Jurkat, Clone E6-1 (cell line): ENCODE data around the gene ARSD.

Experiments used
- DNase-seq: peaks from one replicate; pipeline ENCODE4 v3.0.0-alpha.2; 2011; ENCODE audit warnings: low read depth, low spot score
- H3K4me3 ChIP-seq: 2 replicates; pipeline ENCODE4 v1.5.1; 2011; ENCODE audit warnings: mild to moderate bottlenecking, low read length, control low read depth, moderate library complexity

The ARSD gene

GRCh38 chrX:2870650-2871049 is 58.5 kb downstream of the ARSD start:
- no peak for DNase-seq
- no peak overlapping the region for H3K4me3 ChIP-seq

GRCh38 chrX:2867206-2867605 is 61.9 kb downstream of the ARSD start:
- H3K4me3 ChIP-seq = no peak overlapping the region
- no peak for DNase-seq

GRCh38 chrX:2863646-2864045 is 65.5 kb downstream of the ARSD start:
- no peak overlapping the region for H3K4me3 ChIP-seq
- DNase-seq = no peak

- DNase-seq = no peak
- H3K4me3 ChIP-seq = no peak overlapping the region
These were observed 66.7 kb downstream of the ARSD start for GRCh38 chrX:2862404-2862803.

GRCh38 chrX:2859197-2859797 is 69.8 kb downstream of the ARSD start:
- no peak overlapping the region for H3K4me3 ChIP-seq
- no peak for DNase-seq

GRCh38 chrX:2857566-2857965 is 71.6 kb downstream of the ARSD start:
- no peak overlapping the region for H3K4me3 ChIP-seq

GRCh38 chrX:2855761-2856160 is 73.4 kb downstream of the ARSD start:
- no peak overlapping the region for H3K4me3 ChIP-seq

More at GRCh38 chrX:2857566-2857965, 71.6 kb downstream of the ARSD start:
- no peak for DNase-seq

GRCh38 chrX:2854918-2855317 is 74.2 kb downstream of the ARSD start:
- H3K4me3 ChIP-seq = no peak overlapping the region
- no peak for DNase-seq

More at GRCh38 chrX:2855761-2856160, 73.4 kb downstream of the ARSD start:
- no peak for DNase-seq
